ENCODE measurements around the gene NPPA.
A peak's percentile ranks its signal among the peaks of the same experiment; 100 is the strongest.

Gene NPPA

GRCh38 chr1:11860587-11860986 lies 13.0 kb upstream of the NPPA start:
- TF ChIP-seq CTCF (IDR thresholded peaks at IDR 0.05; ENCODE audit: insufficient read depth, low read length, poor library complexity, severe bottlenecking), result no peak
- DNase-seq (ENCODE audit: extremely low read depth, insufficient read length), result no peak
- H3K36me3 ChIP-seq (ENCODE audit: control insufficient read depth, insufficient read depth, low read length), result no peaks in the 10 kb centered on the region
- H3K27me3 ChIP-seq (replicated peaks; ENCODE audit: control insufficient read depth, insufficient read depth, low read length), result peaks cover 3% of the 10 kb centered on the region
- no peak overlapping the region for H3K4me3 ChIP-seq (replicated peaks; ENCODE audit: low read depth, low read length)

- DNase-seq (ENCODE audit: extremely low read depth, insufficient read length), result no peak
- Histone ChIP-seq H3K27me3 (replicated peaks; ENCODE audit: control insufficient read depth, insufficient read depth, low read length) (peaks cover 3% of the 10 kb centered on the region), H3K36me3 (ENCODE audit: control insufficient read depth, insufficient read depth, low read length) (no peaks in the 10 kb centered on the region), H3K4me3 (replicated peaks; ENCODE audit: low read depth, low read length) (no peak overlapping the region)
- TF ChIP-seq CTCF (IDR thresholded peaks at IDR 0.05; ENCODE audit: insufficient read depth, low read length, poor library complexity, severe bottlenecking), result no peak
Observed at GRCh38 chr1:11860083-11860482, 12.5 kb upstream of the NPPA start.

- DNase-seq (ENCODE audit: extremely low read depth, insufficient read length), result peak; percentile 73
- TF ChIP-seq CTCF (IDR thresholded peaks at IDR 0.05; ENCODE audit: insufficient read depth, low read length, poor library complexity, severe bottlenecking), result peak; percentile 27
- Histone ChIP-seq H3K36me3 (ENCODE audit: control insufficient read depth, insufficient read depth, low read length) (no peaks in the 10 kb centered on the region), H3K27me3 (replicated peaks; ENCODE audit: control insufficient read depth, insufficient read depth, low read length) (peaks cover 3% of the 10 kb centered on the region), H3K4me3 (replicated peaks; ENCODE audit: low read depth, low read length) (no peak overlapping the region)
Observed at GRCh38 chr1:11858968-11859871, 11.6 kb upstream of the NPPA start.

GRCh38 chr1:11858613-11858967 lies 11.0 kb upstream of the NPPA start, which contains the start of gene NPPB:
TSS of gene NPPB (minus strand) at chr1:11858945. CDS start at chr1:11858833, 112 bp downstream.
- peaks cover 3% of the 10 kb centered on the region for H3K27me3 ChIP-seq (replicated peaks; ENCODE audit: control insufficient read depth, insufficient read depth, low read length)
- H3K36me3 ChIP-seq (ENCODE audit: control insufficient read depth, insufficient read depth, low read length), result no peaks in the 10 kb centered on the region
- TF ChIP-seq CTCF (IDR thresholded peaks at IDR 0.05; ENCODE audit: insufficient read depth, low read length, poor library complexity, severe bottlenecking), result no peak
- no peak for DNase-seq (ENCODE audit: extremely low read depth, insufficient read length)
- no peak within 1 kb of the TSS for H3K4me3 ChIP-seq (replicated peaks; ENCODE audit: low read depth, low read length)

GRCh38 chr1:11858158-11858557 lies 10.6 kb upstream of the NPPA start:
- H3K36me3 ChIP-seq (ENCODE audit: control insufficient read depth, insufficient read depth, low read length), result no peaks in the 10 kb centered on the region
- no peak for TF ChIP-seq CTCF (IDR thresholded peaks at IDR 0.05; ENCODE audit: insufficient read depth, low read length, poor library complexity, severe bottlenecking)
- DNase-seq (ENCODE audit: extremely low read depth, insufficient read length), result no peak
- peaks cover 3% of the 10 kb centered on the region for H3K27me3 ChIP-seq (replicated peaks; ENCODE audit: control insufficient read depth, insufficient read depth, low read length)
- H3K4me3 ChIP-seq (replicated peaks; ENCODE audit: low read depth, low read length), result no peak overlapping the region

All from GM06990 (cell line).